ENCODE measurements around the gene SYNDIG1. TPM values are rescaled to one million over a fixed set of nuclear protein-coding genes. Genes with fewer than 3 reads are reported as not detected.

Gene SYNDIG1
- polyA plus RNA-seq, 1 donor from 2014 or later = 0.22 TPM

DNA sequence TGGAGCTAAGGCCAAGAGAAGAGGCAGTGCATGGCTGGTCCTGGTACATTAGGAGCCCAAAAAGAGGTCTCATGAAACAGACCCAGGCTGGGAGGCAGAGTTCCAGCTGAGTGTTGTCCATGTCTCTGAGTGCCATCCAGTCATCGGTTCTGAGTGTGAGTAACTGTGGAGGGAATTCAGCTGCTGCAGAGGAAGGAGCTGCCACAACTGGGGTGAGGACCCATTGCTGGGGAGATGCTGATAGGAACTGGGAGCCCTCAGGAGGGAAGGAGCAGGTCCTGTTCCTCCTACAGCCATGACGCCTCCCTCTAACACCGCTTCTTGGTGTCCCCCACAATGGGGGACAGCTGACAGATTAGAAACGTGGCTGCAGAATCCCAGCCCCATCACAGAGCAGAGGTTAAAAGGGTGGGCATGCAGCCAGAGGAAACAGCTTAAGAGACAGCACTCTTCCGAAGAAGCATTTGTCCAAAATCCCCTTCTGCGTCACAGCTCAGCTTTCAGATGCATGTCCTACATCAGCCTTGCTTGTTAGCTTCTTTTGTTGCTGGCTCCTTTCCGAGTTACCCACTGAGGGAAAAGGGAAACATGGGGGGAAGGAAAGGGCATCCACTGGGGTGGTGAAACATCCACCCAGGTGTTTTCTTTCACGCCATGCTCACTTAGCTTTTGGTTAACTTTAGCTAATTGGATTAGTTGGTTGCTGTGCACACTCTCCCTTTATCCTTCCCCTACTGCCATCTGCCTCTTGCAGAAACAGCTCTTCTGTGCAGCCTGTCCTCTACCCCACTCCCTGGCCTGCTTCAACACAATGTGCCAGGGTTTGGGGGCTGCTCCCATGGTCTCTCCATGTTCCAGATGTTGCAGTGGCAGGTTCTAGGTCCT lies 239.2 kb downstream of the SYNDIG1 start:
- no peaks in the 10 kb centered on the region for H3F3A ChIP-seq (ENCODE audit: insufficient read depth, low read length, poor library complexity, severe bottlenecking)
- H3K9me3 ChIP-seq (ENCODE audit: low read length) = no peaks in the 10 kb centered on the region
- H3K36me3 ChIP-seq (ENCODE audit: insufficient read depth, low read length) = no peaks in the 10 kb centered on the region
- no peaks in the 10 kb centered on the region for H3K9me2 ChIP-seq (ENCODE audit: insufficient read depth, low read length)
- H3K27me3 ChIP-seq (ENCODE audit: insufficient read depth, low read depth, low read length) = no peaks in the 10 kb centered on the region
- H2AFZ ChIP-seq (ENCODE audit: low read depth, low read length) = no peak overlapping the region
- no peak overlapping the region for H3K9ac ChIP-seq (ENCODE audit: low read length)
- no peak overlapping the region for H3K27ac ChIP-seq (ENCODE audit: low read length)
- no peaks in the 10 kb centered on the region for H3K79me2 ChIP-seq (replicated peaks; ENCODE audit: insufficient read depth, low read length)
- no peak overlapping the region for H3K4me2 ChIP-seq (ENCODE audit: low read length)
- TF ChIP-seq, protein P1, sequence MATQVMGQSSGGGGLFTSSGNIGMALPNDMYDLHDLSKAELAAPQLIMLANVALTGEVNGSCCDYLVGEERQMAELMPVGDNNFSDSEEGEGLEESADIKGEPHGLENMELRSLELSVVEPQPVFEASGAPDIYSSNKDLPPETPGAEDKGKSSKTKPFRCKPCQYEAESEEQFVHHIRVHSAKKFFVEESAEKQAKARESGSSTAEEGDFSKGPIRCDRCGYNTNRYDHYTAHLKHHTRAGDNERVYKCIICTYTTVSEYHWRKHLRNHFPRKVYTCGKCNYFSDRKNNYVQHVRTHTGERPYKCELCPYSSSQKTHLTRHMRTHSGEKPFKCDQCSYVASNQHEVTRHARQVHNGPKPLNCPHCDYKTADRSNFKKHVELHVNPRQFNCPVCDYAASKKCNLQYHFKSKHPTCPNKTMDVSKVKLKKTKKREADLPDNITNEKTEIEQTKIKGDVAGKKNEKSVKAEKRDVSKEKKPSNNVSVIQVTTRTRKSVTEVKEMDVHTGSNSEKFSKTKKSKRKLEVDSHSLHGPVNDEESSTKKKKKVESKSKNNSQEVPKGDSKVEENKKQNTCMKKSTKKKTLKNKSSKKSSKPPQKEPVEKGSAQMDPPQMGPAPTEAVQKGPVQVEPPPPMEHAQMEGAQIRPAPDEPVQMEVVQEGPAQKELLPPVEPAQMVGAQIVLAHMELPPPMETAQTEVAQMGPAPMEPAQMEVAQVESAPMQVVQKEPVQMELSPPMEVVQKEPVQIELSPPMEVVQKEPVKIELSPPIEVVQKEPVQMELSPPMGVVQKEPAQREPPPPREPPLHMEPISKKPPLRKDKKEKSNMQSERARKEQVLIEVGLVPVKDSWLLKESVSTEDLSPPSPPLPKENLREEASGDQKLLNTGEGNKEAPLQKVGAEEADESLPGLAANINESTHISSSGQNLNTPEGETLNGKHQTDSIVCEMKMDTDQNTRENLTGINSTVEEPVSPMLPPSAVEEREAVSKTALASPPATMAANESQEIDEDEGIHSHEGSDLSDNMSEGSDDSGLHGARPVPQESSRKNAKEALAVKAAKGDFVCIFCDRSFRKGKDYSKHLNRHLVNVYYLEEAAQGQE (IDR thresholded peaks at IDR 0.05; ENCODE audit: borderline replicate concordance) = no peak
- TF ChIP-seq SMC3 (conservative IDR thresholded peaks at IDR 0.05; ENCODE audit: poor library complexity) (no peak), RAD21 (conservative IDR thresholded peaks at IDR 0.05) (no peak), EZH2 (IDR thresholded peaks at IDR 0.05; ENCODE audit: borderline replicate concordance, insufficient read depth, low read length, poor library complexity, severe bottlenecking) (no peak), MXI1 (conservative IDR thresholded peaks at IDR 0.05; ENCODE audit: poor library complexity, severe bottlenecking) (no peak), EP300 (conservative IDR thresholded peaks at IDR 0.05; ENCODE audit: poor library complexity, severe bottlenecking) (no peak), POLR2AphosphoS5 (IDR thresholded peaks at IDR 0.05) (no peak), TAF1 (IDR thresholded peaks at IDR 0.05; ENCODE audit: low read depth) (no peak)
- TF ChIP-seq, protein P2, sequence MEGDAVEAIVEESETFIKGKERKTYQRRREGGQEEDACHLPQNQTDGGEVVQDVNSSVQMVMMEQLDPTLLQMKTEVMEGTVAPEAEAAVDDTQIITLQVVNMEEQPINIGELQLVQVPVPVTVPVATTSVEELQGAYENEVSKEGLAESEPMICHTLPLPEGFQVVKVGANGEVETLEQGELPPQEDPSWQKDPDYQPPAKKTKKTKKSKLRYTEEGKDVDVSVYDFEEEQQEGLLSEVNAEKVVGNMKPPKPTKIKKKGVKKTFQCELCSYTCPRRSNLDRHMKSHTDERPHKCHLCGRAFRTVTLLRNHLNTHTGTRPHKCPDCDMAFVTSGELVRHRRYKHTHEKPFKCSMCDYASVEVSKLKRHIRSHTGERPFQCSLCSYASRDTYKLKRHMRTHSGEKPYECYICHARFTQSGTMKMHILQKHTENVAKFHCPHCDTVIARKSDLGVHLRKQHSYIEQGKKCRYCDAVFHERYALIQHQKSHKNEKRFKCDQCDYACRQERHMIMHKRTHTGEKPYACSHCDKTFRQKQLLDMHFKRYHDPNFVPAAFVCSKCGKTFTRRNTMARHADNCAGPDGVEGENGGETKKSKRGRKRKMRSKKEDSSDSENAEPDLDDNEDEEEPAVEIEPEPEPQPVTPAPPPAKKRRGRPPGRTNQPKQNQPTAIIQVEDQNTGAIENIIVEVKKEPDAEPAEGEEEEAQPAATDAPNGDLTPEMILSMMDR (IDR thresholded peaks at IDR 0.05; ENCODE audit: poor library complexity, severe bottlenecking) = no peak
- no peak overlapping the region for H3K4me3 ChIP-seq (ENCODE audit: low read length)
- H4K20me1 ChIP-seq (ENCODE audit: insufficient read depth) = no peaks in the 10 kb centered on the region
